ENCODE data around the gene RYK. TPM values are rescaled to one million over a fixed set of nuclear protein-coding genes. Genes with fewer than 3 reads are reported as not detected.

RYK gene
- total RNA-seq, 1 experiment from 2014 or later = 54.2 TPM

- Mint-ChIP-seq H3K4me3 (no peak overlapping the region), H3K27ac (no peak overlapping the region), H3K9me3 (peaks cover 12% of the 10 kb centered on the region), H3K36me3 (no peaks in the 10 kb centered on the region), H3K27me3 (ENCODE audit: low read depth) (no peaks in the 10 kb centered on the region), H3K4me1 (peaks cover 8% of the 10 kb centered on the region; the same call in 1 of the 2 replicates)
- TF ChIP-seq CREM (CRISPR knock-in tag; IDR thresholded peaks at IDR 0.05) = no peak
- TF ChIP-seq ZNF425 (CRISPR knock-in tag; conservative IDR thresholded peaks at IDR 0.05) = no peak
- no peak for TF ChIP-seq RORB (CRISPR knock-in tag; IDR thresholded peaks at IDR 0.05)
- TF ChIP-seq CTCF (IDR thresholded peaks at IDR 0.05) = no peak
- no peak for TF ChIP-seq KAT7 (CRISPR knock-in tag; IDR thresholded peaks at IDR 0.05; ENCODE audit: borderline replicate concordance)
- TF ChIP-seq E2F1 (CRISPR knock-in tag; IDR thresholded peaks at IDR 0.05) = no peak
- no peak for TF ChIP-seq GRHL2 (CRISPR knock-in tag; IDR thresholded peaks at IDR 0.05; ENCODE audit: insufficient replicate concordance, severe bottlenecking)
- TF ChIP-seq HMGXB4 (CRISPR knock-in tag; IDR thresholded peaks at IDR 0.05) = no peak
- TF ChIP-seq PREB (CRISPR knock-in tag; IDR thresholded peaks at IDR 0.05; ENCODE audit: borderline replicate concordance) = no peak
- TF ChIP-seq GABPB1 (CRISPR knock-in tag; IDR thresholded peaks at IDR 0.05) = no peak
- no peak for TF ChIP-seq EMX1 (CRISPR knock-in tag; IDR thresholded peaks at IDR 0.05)
- TF ChIP-seq NR1H2 (CRISPR knock-in tag; IDR thresholded peaks at IDR 0.05) = no peak
- no peak for TF ChIP-seq ZNF219 (CRISPR knock-in tag; IDR thresholded peaks at IDR 0.05; ENCODE audit: borderline replicate concordance)
- no peak for TF ChIP-seq ZNF138 (CRISPR knock-in tag; conservative IDR thresholded peaks at IDR 0.05)
- no peak for TF ChIP-seq NR2C2 (CRISPR knock-in tag; IDR thresholded peaks at IDR 0.05)
- TF ChIP-seq ZNF671 (CRISPR knock-in tag; IDR thresholded peaks at IDR 0.05) = no peak
- TF ChIP-seq OVOL2 (CRISPR knock-in tag; IDR thresholded peaks at IDR 0.05; ENCODE audit: borderline replicate concordance) = no peak
- no peak for TF ChIP-seq ZBTB43 (CRISPR knock-in tag; IDR thresholded peaks at IDR 0.05)
- CTCF ChIA-PET = no interaction called here
- ATAC-seq (no peak), DNase-seq (ENCODE audit: low spot score) (no peak)
- POLR2A ChIA-PET = no interaction called here
Measured at GRCh38 chr3:134267996-134268395, 17.3 kb upstream of the RYK start.
